SU-DHL-6 (cell line): ENCODE measurements around the gene CTXND1.

ENCODE experiments used
- H2AFZ ChIP-seq: fragments of 200-600 bp; sonication (generic); 2 replicates; pipeline ENCODE4 v1.6.1; 2014; ENCODE audit warnings: low read depth, mild to moderate bottlenecking, moderate library complexity, mixed read lengths, antibody characterized with exemption, low read length; ENCODE audit not compliant: severe bottlenecking
- H3F3A ChIP-seq: fragments of 200-600 bp; shearing (Covaris generic); 2 replicates; pipeline ENCODE4 v1.6.0; 2016; ENCODE audit warnings: antibody characterized with exemption, mild to moderate bottlenecking; ENCODE audit not compliant: insufficient read depth
- H3K27ac ChIP-seq: fragments of 200-600 bp; sonication (generic); 2 replicates; pipeline ENCODE4 v1.5.1; 2016; ENCODE audit warnings: low read depth, mild to moderate bottlenecking, low read length, moderate library complexity, mixed read lengths
- H3K27me3 ChIP-seq: fragments of 200-600 bp; sonication (generic), shearing (Covaris generic); 2 replicates; pipeline ENCODE4 v1.6.0; 2014; ENCODE audit warnings: mild to moderate bottlenecking, low read length
- H3K36me3 ChIP-seq: fragments of 200-600 bp; sonication (generic); 2 replicates; pipeline ENCODE4 v1.6.1; 2014; ENCODE audit warnings: mild to moderate bottlenecking, low read length, mixed read lengths
- H3K4me2 ChIP-seq: fragments of 300-600, 200-600 bp; shearing (Covaris generic), sonication (generic); 2 replicates; pipeline ENCODE4 v1.6.0; 2014; ENCODE audit warnings: low read length, low read depth, mild to moderate bottlenecking; ENCODE audit not compliant: poor library complexity, severe bottlenecking
- H3K4me3 ChIP-seq: fragments of 200-600 bp; sonication (generic); 2 replicates; pipeline ENCODE4 v1.5.1; 2014; ENCODE audit warnings: antibody characterized with exemption, low read length, mild to moderate bottlenecking, mixed read lengths; ENCODE audit not compliant: insufficient read depth, poor library complexity, severe bottlenecking
- H3K79me2 ChIP-seq: fragments of 200-600 bp; sonication (generic); 2 replicates; pipeline ENCODE4 v1.6.1; 2014; ENCODE audit warnings: mild to moderate bottlenecking, low read length, moderate library complexity; ENCODE audit not compliant: insufficient read depth
- H3K9ac ChIP-seq: fragments of 200-600 bp; sonication (generic); 2 replicates; pipeline ENCODE4 v1.7.0; 2014; ENCODE audit warnings: mild to moderate bottlenecking, low read length
- H3K9me2 ChIP-seq: fragments of 200-600 bp; sonication (generic); replicated peaks from 2 replicates; pipeline ENCODE4 v1.6.1; 2014; ENCODE audit warnings: low read length; ENCODE audit not compliant: insufficient read depth
- H3K9me3 ChIP-seq: fragments of 200-600 bp; sonication (generic); 2 replicates; pipeline ENCODE4 v1.6.1; 2014; ENCODE audit warnings: low read length, mixed read lengths; ENCODE audit not compliant: insufficient read depth
- H4K20me1 ChIP-seq: fragments of 200-600 bp; sonication (generic); 2 replicates; pipeline ENCODE4 v1.6.1; 2014; ENCODE audit warnings: low read depth, mild to moderate bottlenecking, antibody characterized with exemption, low read length, moderate library complexity, mixed read lengths
- CTCF ChIP-seq: fragments of 200-600 bp; sonication (generic); IDR thresholded peaks from one replicate; pipeline ENCODE4 v1.5.1; 2017; ENCODE audit warnings: antibody characterized with exemption, mild to moderate bottlenecking, low read length, moderate library complexity; ENCODE audit not compliant: insufficient read depth, poor library complexity, severe bottlenecking
- EZH2phosphoT487 ChIP-seq: fragments of 200-600 bp; sonication (generic), shearing (Covaris generic); conservative IDR thresholded peaks from 2 replicates; pipeline ENCODE4 v1.6.1; 2018; ENCODE audit warnings: mild to moderate bottlenecking, antibody characterized with exemption, low read length, moderate library complexity, mixed read lengths

Gene CTXND1

GRCh38 chr15:80183886-80184285, 68.1 kb downstream of the CTXND1 start:
- Histone ChIP-seq H3K4me2 (no peak overlapping the region), H3K9me2 (no peaks in the 10 kb centered on the region), H3K9ac (no peak overlapping the region), H2AFZ (no peak overlapping the region), H3K9me3 (no peaks in the 10 kb centered on the region), H3K27me3 (no peaks in the 10 kb centered on the region), H3K4me3 (no peak overlapping the region), H3K27ac (no peak overlapping the region), H3K36me3 (no peaks in the 10 kb centered on the region), H3F3A (no peaks in the 10 kb centered on the region), H4K20me1 (no peaks in the 10 kb centered on the region), H3K79me2 (no peaks in the 10 kb centered on the region)
- no peak for TF ChIP-seq EZH2phosphoT487
- TF ChIP-seq CTCF, result no peak

- H3K9me2 ChIP-seq, result no peaks in the 10 kb centered on the region
- H3K4me2 ChIP-seq, result no peak overlapping the region
- H3K27ac ChIP-seq, result no peak overlapping the region
- TF ChIP-seq EZH2phosphoT487, result no peak
- no peak for TF ChIP-seq CTCF
- no peaks in the 10 kb centered on the region for H3F3A ChIP-seq
- no peak overlapping the region for H3K4me3 ChIP-seq
- H4K20me1 ChIP-seq, result no peaks in the 10 kb centered on the region
- no peak overlapping the region for H3K9ac ChIP-seq
- H2AFZ ChIP-seq, result no peak overlapping the region
- H3K36me3 ChIP-seq, result no peaks in the 10 kb centered on the region
- no peaks in the 10 kb centered on the region for H3K9me3 ChIP-seq
- no peaks in the 10 kb centered on the region for H3K79me2 ChIP-seq
- H3K27me3 ChIP-seq, result no peaks in the 10 kb centered on the region
Measured at GRCh38 chr15:80183306-80183705, 68.7 kb downstream of the CTXND1 start.

- H3K4me2 ChIP-seq, result no peak overlapping the region
- no peak overlapping the region for H3K4me3 ChIP-seq
- H3K27me3 ChIP-seq, result no peaks in the 10 kb centered on the region
- no peaks in the 10 kb centered on the region for H3F3A ChIP-seq
- H3K27ac ChIP-seq, result no peak overlapping the region
- H3K9ac ChIP-seq, result no peak overlapping the region
- H2AFZ ChIP-seq, result no peak overlapping the region
- H3K36me3 ChIP-seq, result no peaks in the 10 kb centered on the region
- H3K79me2 ChIP-seq, result no peaks in the 10 kb centered on the region
- TF ChIP-seq EZH2phosphoT487 (no peak), CTCF (no peak)
- no peaks in the 10 kb centered on the region for H4K20me1 ChIP-seq
- H3K9me2 ChIP-seq, result no peaks in the 10 kb centered on the region
- no peaks in the 10 kb centered on the region for H3K9me3 ChIP-seq
Measured at GRCh38 chr15:80182611-80183261, 69.3 kb downstream of the CTXND1 start.
